Lung (tissue), 12 donors: Measurements from ENCODE around the gene ATXN10. TPM values are rescaled to one million over a fixed set of nuclear protein-coding genes. Genes with fewer than 3 reads are reported as not detected.

Experiments used
- ATAC-seq: fragments of 200-7000 bp; cut with Tn5 transposase; one replicate; pipeline ENCODE4 v1.9.1; 2020; ENCODE audit warnings: moderate number of reproducible peaks; ENCODE audit not compliant: insufficient read depth, low FRiP score
- DNase-seq, 3 donors: peaks; one replicate each; pipeline ENCODE4 v3.0.0-alpha.2; 2013 to 2017
- H3K27ac ChIP-seq, 2 donors: one replicate each; pipeline ENCODE4 v1.5.1; 2013; ENCODE audit warnings: mild to moderate bottlenecking in 2 of 2, moderate library complexity in 2 of 2, control low read depth in 1 of 2, inconsistent platforms in 1 of 2, low read depth in 1 of 2, low read length in 1 of 2
- H3K27me3 ChIP-seq, 3 donors: one replicate each; pipeline ENCODE4 v1.5.1; 2013; ENCODE audit warnings: low read length in 2 of 3; ENCODE audit not compliant: control insufficient read depth in 3 of 3, insufficient read depth in 3 of 3
- H3K36me3 ChIP-seq, 4 donors: one replicate each; pipeline ENCODE4 v1.5.1; 2013; ENCODE audit warnings: low read length in 4 of 4, mild to moderate bottlenecking in 1 of 4, moderate library complexity in 1 of 4; ENCODE audit not compliant: control insufficient read depth in 4 of 4, insufficient read depth in 4 of 4
- H3K4me1 ChIP-seq, 5 donors: one replicate each; pipeline ENCODE4 v1.5.1; 2013; ENCODE audit warnings: low read length in 5 of 5, mild to moderate bottlenecking in 2 of 5, moderate library complexity in 1 of 5; ENCODE audit not compliant: control insufficient read depth in 5 of 5, insufficient read depth in 5 of 5
- H3K4me3 ChIP-seq: one replicate; pipeline ENCODE4 v1.5.1; 2013; ENCODE audit warnings: mild to moderate bottlenecking, control low read depth, moderate library complexity
- H3K9ac ChIP-seq, 2 donors: one replicate each; pipeline ENCODE4 v1.5.1; 2013; ENCODE audit warnings: low read length in 2 of 2, control low read depth in 1 of 2; ENCODE audit not compliant: insufficient read depth in 1 of 2
- H3K9me3 ChIP-seq, 4 donors: one replicate each; pipeline ENCODE4 v1.5.1; 2013; ENCODE audit warnings: low read length in 3 of 4, mild to moderate bottlenecking in 1 of 4, moderate library complexity in 1 of 4; ENCODE audit not compliant: control insufficient read depth in 4 of 4, insufficient read depth in 3 of 4
- WGBS, 2 donors: extraction: QIAGEN DNeasy Blood & Tissue Kit; methylation state at CpG; one replicate each; pipeline ENCODE4 v1.1.7; 2013; 5-methylcytosine and 5-hydroxymethylcytosine counted together
- polyA plus RNA-seq, 2 donors: library from polyadenylated mRNA; stranded (reverse); fragments of 200-250 nt; gene quantifications; one replicate each; pipeline ENCODE4 v1.2.1, GENCODE V29; 2013
- total RNA-seq, 2 donors: library from RNA; depleted of rRNA in 1 of 2; stranded (reverse); fragments of >200 nt in 1 of 2; gene quantifications; one replicate each; pipeline ENCODE4 v1.2.1, GENCODE V29; 2014 to 2021
- TF ChIP-seq, protein P1 (sequence below): IDR thresholded peaks from 2 replicates; pipeline ENCODE4 v1.5.1; 2012; ENCODE audit warnings: mild to moderate bottlenecking; ENCODE audit errors: control extremely low read depth, extremely low read depth
- donor health status: control.
- donor health status: control.
- donor health status: Bipolar disorder and iron deficiency.
- donor health status: healthy.
- donor health status: DM: yes; HTN: yes; CAD: no.

The ATXN10 gene
- total and polyA plus RNA-seq, 4 donors, result 41.9 to 164 (median 92.2) TPM

DNA sequence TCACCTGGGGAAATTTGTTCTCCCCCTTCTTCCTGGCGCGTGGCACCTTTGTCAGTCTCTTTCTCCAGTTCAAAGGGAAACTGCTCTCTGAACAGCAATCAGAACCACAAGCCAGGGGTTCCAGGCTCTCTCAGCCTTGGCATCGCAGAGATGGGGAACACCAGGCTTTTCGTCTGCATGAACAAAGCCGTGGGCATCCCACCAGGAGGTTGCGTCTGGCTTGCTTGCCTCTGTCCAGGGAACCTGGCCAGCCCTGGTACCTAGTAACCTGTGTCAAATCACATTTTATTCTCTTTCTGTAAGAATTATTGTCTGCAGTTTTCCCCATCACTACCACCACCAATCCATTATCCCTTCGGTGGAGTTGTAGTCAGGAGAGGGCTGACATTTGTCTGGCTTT, 198.4 kb downstream of the ATXN10 start:
- H3K27ac ChIP-seq, result no peak overlapping the region
- no peaks in the 10 kb centered on the region for H3K36me3 ChIP-seq
- DNase-seq, result no peak
- no peak for ATAC-seq
- TF ChIP-seq, protein P1, sequence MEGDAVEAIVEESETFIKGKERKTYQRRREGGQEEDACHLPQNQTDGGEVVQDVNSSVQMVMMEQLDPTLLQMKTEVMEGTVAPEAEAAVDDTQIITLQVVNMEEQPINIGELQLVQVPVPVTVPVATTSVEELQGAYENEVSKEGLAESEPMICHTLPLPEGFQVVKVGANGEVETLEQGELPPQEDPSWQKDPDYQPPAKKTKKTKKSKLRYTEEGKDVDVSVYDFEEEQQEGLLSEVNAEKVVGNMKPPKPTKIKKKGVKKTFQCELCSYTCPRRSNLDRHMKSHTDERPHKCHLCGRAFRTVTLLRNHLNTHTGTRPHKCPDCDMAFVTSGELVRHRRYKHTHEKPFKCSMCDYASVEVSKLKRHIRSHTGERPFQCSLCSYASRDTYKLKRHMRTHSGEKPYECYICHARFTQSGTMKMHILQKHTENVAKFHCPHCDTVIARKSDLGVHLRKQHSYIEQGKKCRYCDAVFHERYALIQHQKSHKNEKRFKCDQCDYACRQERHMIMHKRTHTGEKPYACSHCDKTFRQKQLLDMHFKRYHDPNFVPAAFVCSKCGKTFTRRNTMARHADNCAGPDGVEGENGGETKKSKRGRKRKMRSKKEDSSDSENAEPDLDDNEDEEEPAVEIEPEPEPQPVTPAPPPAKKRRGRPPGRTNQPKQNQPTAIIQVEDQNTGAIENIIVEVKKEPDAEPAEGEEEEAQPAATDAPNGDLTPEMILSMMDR, result no peak
- H3K9ac ChIP-seq, result no peak overlapping the region
- peaks cover 0 to 7% (median 1%) of the 10 kb centered on the region in 4 donors for H3K9me3 ChIP-seq
- H3K4me3 ChIP-seq, result no peak overlapping the region
- peaks cover 0 to 11% (median 5%) of the 10 kb centered on the region in 3 donors for H3K27me3 ChIP-seq
- H3K4me1 ChIP-seq, result peaks cover 0 to 21% (median 14%) of the 10 kb centered on the region in 5 donors
- 87 to 90% methylated on average over 7 of the region's 7 CpGs for WGBS, 2 donors

DNA sequence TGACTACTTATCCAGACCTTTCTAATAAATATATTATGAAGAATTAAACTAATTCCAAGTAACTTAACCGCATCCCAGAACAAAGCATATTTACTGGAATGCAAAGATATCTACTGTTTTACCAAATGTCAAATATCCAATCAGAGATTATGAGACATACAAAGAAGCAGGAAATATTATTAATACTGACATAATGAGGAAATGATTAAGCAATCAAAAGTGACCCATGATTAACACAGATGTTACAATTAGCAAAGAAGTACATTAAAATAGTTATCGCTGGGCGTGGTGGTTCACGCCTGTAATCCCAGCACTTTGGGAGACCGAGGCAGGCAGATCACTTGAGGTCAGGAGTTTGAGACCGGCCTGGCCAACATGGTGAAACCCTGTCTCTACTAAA, 200.1 kb downstream of the ATXN10 start:
- Histone ChIP-seq H3K36me3 (no peaks in the 10 kb centered on the region), H3K4me3 (no peak overlapping the region), H3K4me1 (peaks cover 0 to 11% (median 6%) of the 10 kb centered on the region in 5 donors), H3K27ac (no peak overlapping the region), H3K9ac (no peak overlapping the region), H3K27me3 (peaks cover 0 to 11% (median 8%) of the 10 kb centered on the region in 3 donors), H3K9me3 (peaks cover 0 to 7% (median 1%) of the 10 kb centered on the region in 4 donors)
- DNase-seq (no peak), ATAC-seq (no peak)
- 95 to 97% methylated on average over 6 of the region's 6 CpGs for WGBS, 2 donors
- TF ChIP-seq, protein P1, result no peak

- H3K9me3 ChIP-seq, result peaks cover 0 to 7% (median 1%) of the 10 kb centered on the region in 4 donors
- 94 to 97% methylated on average over 3 of the region's 3 CpGs for WGBS, 2 donors
- no peak overlapping the region for H3K4me3 ChIP-seq
- no peak overlapping the region for H3K9ac ChIP-seq
- peaks cover 0 to 5% (median under 1%) of the 10 kb centered on the region in 5 donors for H3K4me1 ChIP-seq
- no peaks in the 10 kb centered on the region for H3K36me3 ChIP-seq
- DNase-seq (no peak), ATAC-seq (no peak)
- H3K27ac ChIP-seq, result no peak overlapping the region
- TF ChIP-seq, protein P1, result no peak
- peaks cover 0 to 17% (median 14%) of the 10 kb centered on the region in 3 donors for H3K27me3 ChIP-seq
Measured at GRCh38 chr22:45872659-45873263, 201.1 kb downstream of the ATXN10 start.
